H9 (cell line): Measurements from ENCODE around the gene SLC9A9. TPM values are rescaled to one million over a fixed set of nuclear protein-coding genes. Genes with fewer than 3 reads are reported as not detected.

Experiments
- DNase-seq: peaks from one replicate; pipeline ENCODE4 v3.0.0-alpha.2; 2017
- H2AFZ ChIP-seq: one replicate; pipeline ENCODE4 v1.6.1; 2013; ENCODE audit warnings: mild to moderate bottlenecking, low read length, control low read depth, moderate library complexity
- H2AK5ac ChIP-seq: 2 replicates; pipeline ENCODE4 v1.6.1; 2013; ENCODE audit warnings: low read length, control low read depth, mixed read lengths; ENCODE audit not compliant: insufficient read length
- H2BK120ac ChIP-seq: one replicate; pipeline ENCODE4 v1.6.1; 2013; ENCODE audit warnings: low read depth, mild to moderate bottlenecking, low read length, control low read depth, inconsistent platforms; ENCODE audit not compliant: poor library complexity, severe bottlenecking
- H2BK12ac ChIP-seq: 2 replicates; pipeline ENCODE4 v1.6.1; 2013; ENCODE audit warnings: low read length, control low read depth, mixed read lengths, low read depth; ENCODE audit not compliant: insufficient read length
- H2BK15ac ChIP-seq: 2 replicates; pipeline ENCODE4 v1.6.1; 2013; ENCODE audit warnings: low read depth, low read length, control low read depth
- H2BK20ac ChIP-seq: one replicate; pipeline ENCODE4 v1.6.1; 2013; ENCODE audit warnings: low read depth, mild to moderate bottlenecking, low read length, control low read depth, inconsistent platforms; ENCODE audit not compliant: poor library complexity, severe bottlenecking
- H2BK5ac ChIP-seq: 2 replicates; pipeline ENCODE4 v1.6.1; 2013; ENCODE audit warnings: low read length, control low read depth, mixed read lengths; ENCODE audit not compliant: insufficient read length
- H3K14ac ChIP-seq: 2 replicates; pipeline ENCODE4 v1.6.1; 2013; ENCODE audit warnings: low read length, control low read depth; ENCODE audit not compliant: insufficient read depth
- H3K18ac ChIP-seq: 2 replicates; pipeline ENCODE4 v1.6.1; 2013; ENCODE audit warnings: low read depth, mild to moderate bottlenecking, mixed read lengths, low read length, control low read depth; ENCODE audit not compliant: insufficient read length
- H3K23ac ChIP-seq: 2 replicates; pipeline ENCODE4 v1.6.1; 2013; ENCODE audit warnings: low read length, control low read depth, mixed read lengths, low read depth; ENCODE audit not compliant: insufficient read length
- H3K23me2 ChIP-seq: 2 replicates; pipeline ENCODE4 v1.6.1; 2013; ENCODE audit warnings: low read depth, mild to moderate bottlenecking, mixed read lengths, low read length, control low read depth; ENCODE audit not compliant: insufficient read length, poor library complexity, severe bottlenecking
- H3K27ac ChIP-seq: 2 replicates; pipeline ENCODE4 v1.5.1; 2013; ENCODE audit warnings: low read length, control low read depth, mixed read lengths, low read depth; ENCODE audit not compliant: insufficient read length
- H3K27me3 ChIP-seq: 2 replicates; pipeline ENCODE4 v1.6.1; 2013; ENCODE audit warnings: low read length, control low read depth, inconsistent platforms; ENCODE audit not compliant: insufficient read depth
- H3K4ac ChIP-seq: 2 replicates; pipeline ENCODE4 v1.6.1; 2013; ENCODE audit warnings: low read depth, mild to moderate bottlenecking, control low read depth, inconsistent platforms, low read length, moderate library complexity
- H3K4me1 ChIP-seq: 2 replicates; pipeline ENCODE4 v1.6.1; 2013; ENCODE audit warnings: low read length, control low read depth, inconsistent platforms; ENCODE audit not compliant: insufficient read depth
- H3K4me2 ChIP-seq: 2 replicates; pipeline ENCODE4 v1.6.1; 2013; ENCODE audit warnings: low read length, control low read depth, mixed read lengths; ENCODE audit not compliant: insufficient read length, insufficient read depth
- H3K56ac ChIP-seq: 2 replicates; pipeline ENCODE4 v1.6.1; 2013; ENCODE audit warnings: low read depth, mild to moderate bottlenecking, mixed read lengths, low read length, control low read depth; ENCODE audit not compliant: insufficient read length
- H3K79me1 ChIP-seq: 2 replicates; pipeline ENCODE4 v1.6.1; 2013; ENCODE audit warnings: low read depth, mild to moderate bottlenecking, moderate library complexity, low read length, control low read depth, inconsistent platforms; ENCODE audit not compliant: insufficient read depth, poor library complexity, severe bottlenecking
- H3K79me2 ChIP-seq: 2 replicates; pipeline ENCODE4 v1.6.1; 2013; ENCODE audit warnings: low read length, control low read depth, inconsistent platforms; ENCODE audit not compliant: insufficient read depth
- H3K9ac ChIP-seq: 2 replicates; pipeline ENCODE4 v1.6.1; 2013; ENCODE audit warnings: low read length, control low read depth, mixed read lengths; ENCODE audit not compliant: insufficient read length; ENCODE audit errors: extremely low read depth
- H3K9me3 ChIP-seq: one replicate; pipeline ENCODE4 v1.6.1; 2013; ENCODE audit warnings: low read depth, low read length, inconsistent platforms; ENCODE audit not compliant: control insufficient read depth
- H3T11ph ChIP-seq: one replicate; pipeline ENCODE4 v1.6.1; 2013; ENCODE audit warnings: mild to moderate bottlenecking, low read length, control low read depth, inconsistent platforms
- H4K20me1 ChIP-seq: one replicate; pipeline ENCODE4 v1.6.1; 2013; ENCODE audit not compliant: control insufficient read depth, insufficient read length, insufficient read depth
- H4K5ac ChIP-seq: 2 replicates; pipeline ENCODE4 v1.6.1; 2013; ENCODE audit warnings: low read depth, mild to moderate bottlenecking, mixed read lengths, low read length, control low read depth; ENCODE audit not compliant: insufficient read length
- H4K8ac ChIP-seq: replicated peaks from 2 replicates; pipeline ENCODE4 v1.6.1; 2013; ENCODE audit warnings: low read length, control low read depth, mixed read lengths, low read depth; ENCODE audit not compliant: insufficient read length
- H4K91ac ChIP-seq: 2 replicates; pipeline ENCODE4 v1.6.1; 2013; ENCODE audit warnings: low read depth, mild to moderate bottlenecking, moderate library complexity, mixed read lengths, low read length, control low read depth; ENCODE audit not compliant: insufficient read length
- H3K27ac Mint-ChIP-seq, 3 experiments: 2 replicates in 2 of 3; 3 replicates in 1 of 3; pipeline ENCODE4 v1.8.0; 2020 to 2021; ENCODE audit warnings: mixed read lengths in 3 of 3, mild to moderate bottlenecking in 1 of 3, moderate library complexity in 1 of 3
- H3K27me3 Mint-ChIP-seq: 2 replicates; pipeline ENCODE4 v1.8.0; 2021; ENCODE audit warnings: low read depth, mild to moderate bottlenecking, moderate library complexity, mixed read lengths
- H3K36me3 Mint-ChIP-seq, 3 experiments: 2 replicates in 2 of 3; 3 replicates in 1 of 3; pipeline ENCODE4 v1.8.0; 2020 to 2021; ENCODE audit warnings: low read depth in 3 of 3, mixed read lengths in 3 of 3; ENCODE audit not compliant: insufficient read depth in 1 of 3
- H3K4me1 Mint-ChIP-seq, 2 experiments: 2 replicates each; pipeline ENCODE4 v1.8.0; 2020; ENCODE audit warnings: mixed read lengths in 2 of 2
- H3K4me3 Mint-ChIP-seq, 2 experiments: 2 replicates in 1 of 2; 3 replicates in 1 of 2; pipeline ENCODE4 v1.8.0; 2020 to 2021; ENCODE audit warnings: mild to moderate bottlenecking in 2 of 2, mixed read lengths in 2 of 2, moderate library complexity in 1 of 2
- H3K9me3 Mint-ChIP-seq, 2 experiments: 2 replicates in 1 of 2; 3 replicates in 1 of 2; pipeline ENCODE4 v1.8.0; 2020; ENCODE audit warnings: mild to moderate bottlenecking in 2 of 2, mixed read lengths in 2 of 2, moderate library complexity in 1 of 2
- CTCF ChIP-seq: fragments of 200-600 bp; sonication (generic); conservative IDR thresholded peaks from 3 replicates; pipeline ENCODE4 v1.8.0; 2021; ENCODE audit warnings: antibody characterized with exemption, mild to moderate bottlenecking
- WGBS: extraction: QIAGEN DNeasy Blood & Tissue Kit; methylation state at CpG from one replicate; pipeline ENCODE4 v1.1.7; 2013; ENCODE audit warnings: missing lambda C conversion rate, low lambda C conversion rate, mixed read lengths; ENCODE audit not compliant: insufficient read length; ENCODE audit errors: extremely low coverage; 5-methylcytosine and 5-hydroxymethylcytosine counted together
- total RNA-seq: library from RNA; stranded (reverse); gene quantifications from 2 replicates; pipeline ENCODE4 v1.2.1, GENCODE V29; 2021

The SLC9A9 gene
- total RNA-seq, 1 experiment from 2014 or later, result 0.35 TPM

GRCh38 chr3:143775459-143775858 is 72.8 kb downstream of the SLC9A9 start:
- H3K9me3 Mint-ChIP-seq, result no peaks in the 10 kb centered on the region
- no peak overlapping the region for H2BK20ac ChIP-seq
- H3K4me3 Mint-ChIP-seq, result no peak overlapping the region
- no peak overlapping the region for H3K4ac ChIP-seq
- H4K5ac ChIP-seq, result no peak overlapping the region
- H3K27me3 Mint-ChIP-seq, result no peaks in the 10 kb centered on the region
- H3K18ac ChIP-seq, result no peak overlapping the region
- no peaks in the 10 kb centered on the region for H3K79me2 ChIP-seq
- H2BK12ac ChIP-seq, result no peak overlapping the region
- H3K4me1 ChIP-seq, result no peaks in the 10 kb centered on the region
- no peaks in the 10 kb centered on the region for H3K23me2 ChIP-seq
- no peak overlapping the region for H3K4me2 ChIP-seq
- H3K23ac ChIP-seq, result no peak overlapping the region
- no peak overlapping the region for H4K8ac ChIP-seq
- no peaks in the 10 kb centered on the region for H4K20me1 ChIP-seq
- no peak overlapping the region for H2AFZ ChIP-seq
- peaks cover 2% of the 10 kb centered on the region in 2 experiments; a peak in 2 of 4 replicates for H3K4me1 Mint-ChIP-seq
- peak; percentile 66 for TF ChIP-seq CTCF
- H2BK5ac ChIP-seq, result no peak overlapping the region
- WGBS, result no CpG with 5 or more reads among the region's 4 CpGs
- no peaks in the 10 kb centered on the region; a peak in 1 of 7 replicates for H3K36me3 Mint-ChIP-seq
- H3K56ac ChIP-seq, result no peak overlapping the region
- no peak overlapping the region for H3K27ac ChIP-seq
- no peak overlapping the region for H2BK15ac ChIP-seq
- no peak overlapping the region for H3T11ph ChIP-seq
- H3K9me3 ChIP-seq, result no peaks in the 10 kb centered on the region
- no peaks in the 10 kb centered on the region for H3K27me3 ChIP-seq
- H2AK5ac ChIP-seq, result no peak overlapping the region
- no peak for DNase-seq
- H2BK120ac ChIP-seq, result no peak overlapping the region
- no peaks in the 10 kb centered on the region for H3K79me1 ChIP-seq
- no peak overlapping the region for H3K27ac Mint-ChIP-seq
- no peak overlapping the region for H3K14ac ChIP-seq
- no peak overlapping the region for H4K91ac ChIP-seq
- H3K9ac ChIP-seq, result no peak overlapping the region
